Naive thymus-derived CD8-positive, alpha-beta T cell (primary cell): ENCODE results near the gene PIEZO2. TPM values are rescaled to one million over a fixed set of nuclear protein-coding genes. Genes with fewer than 3 reads are reported as not detected.

ENCODE experiments used
- ATAC-seq, 2 donors: fragments of 150-1000 bp; cut with Tn5 transposase in 1 of 2; sonication (Bioruptor Pico), chemical (Tn5 transposase) in 1 of 2; 1 replicate in 1 of 2; 2 replicates in 1 of 2; pipeline ENCODE4 v1.10.0; 2021; ENCODE audit warnings: mild to moderate bottlenecking in 2 of 2, moderate library complexity in 2 of 2
- POLR2A ChIA-PET: fragments of 350-600 bp; sonication (Branson Sonifier 250); formaldehyde crosslinking; loops from one replicate; lab custom pipeline; 2021; ENCODE audit warnings: antibody characterized with exemption; lab: Charles Lee
- DNase-seq, 10 donors: peaks; one replicate each; pipeline versions ENCODE4 v3.0.0 to v3.0.0-alpha.2; 2020 to 2022
- H3K27ac Mint-ChIP-seq, 10 donors: one replicate each; pipeline ENCODE4 v1.8.0; 2020 to 2022; ENCODE audit warnings: mild to moderate bottlenecking in 10 of 10, mixed read lengths in 10 of 10, moderate library complexity in 4 of 10, inconsistent platforms in 1 of 10
- H3K27me3 Mint-ChIP-seq, 5 donors: one replicate each; pipeline ENCODE4 v1.8.0; 2021 to 2022; ENCODE audit warnings: mixed read lengths in 5 of 5
- H3K36me3 Mint-ChIP-seq, 3 donors: one replicate each; pipeline ENCODE4 v1.8.0; 2020 to 2022; ENCODE audit warnings: mixed read lengths in 3 of 3, mild to moderate bottlenecking in 2 of 3, inconsistent platforms in 1 of 3
- H3K4me1 Mint-ChIP-seq, 4 donors: one replicate each; pipeline ENCODE4 v1.8.0; 2021 to 2022; ENCODE audit warnings: mixed read lengths in 4 of 4
- H3K4me3 Mint-ChIP-seq, 10 donors: one replicate each; pipeline ENCODE4 v1.8.0; 2020 to 2022; ENCODE audit warnings: mild to moderate bottlenecking in 10 of 10, mixed read lengths in 10 of 10, moderate library complexity in 6 of 10, inconsistent platforms in 1 of 10
- H3K9me3 Mint-ChIP-seq, 9 donors: one replicate each; pipeline ENCODE4 v1.8.0; 2020 to 2022; ENCODE audit warnings: mixed read lengths in 9 of 9, mild to moderate bottlenecking in 3 of 9, inconsistent platforms in 1 of 9, moderate library complexity in 1 of 9
- polyA plus RNA-seq, 3 donors: library from polyadenylated mRNA; unstranded; fragments of 300-500 nt; fragmentation: Illumina TruSeq; gene quantifications; one replicate each; pipeline ENCODE4 v1.2.3, GENCODE V29; 2021
- total RNA-seq, 8 experiments: library from RNA in 2 of 8; stranded (reverse) in 2 of 8; gene quantifications; one replicate each; pipeline ENCODE4 v1.2.3 and lab custom pipeline; 2021 to 2026

The PIEZO2 gene
- total and polyA plus RNA-seq, 5 experiments from 2014 or later = not detected

- ATAC-seq = no peak
- Mint-ChIP-seq H3K4me3 (no peak overlapping the region), H3K27ac (no peak overlapping the region), H3K4me1 (no peaks in the 10 kb centered on the region), H3K36me3 (no peaks in the 10 kb centered on the region), H3K9me3 (no peaks in the 10 kb centered on the region), H3K27me3 (peaks cover 0 to 2% (median 0%) of the 10 kb centered on the region in 5 donors)
- POLR2A ChIA-PET = no interaction called here
- DNase-seq = no peak
Observed at GRCh38 chr18:10913919-10914318, 235.4 kb downstream of the PIEZO2 start.

GRCh38 chr18:10912790-10913545 is 236.4 kb downstream of the PIEZO2 start:
- no peaks in the 10 kb centered on the region for H3K4me1 Mint-ChIP-seq
- H3K9me3 Mint-ChIP-seq = no peaks in the 10 kb centered on the region
- H3K27me3 Mint-ChIP-seq = peaks cover 0 to 2% (median 0%) of the 10 kb centered on the region in 5 donors
- POLR2A ChIA-PET = no interaction called here
- H3K4me3 Mint-ChIP-seq = no peak overlapping the region
- ATAC-seq (no peak), DNase-seq (no peak)
- no peak overlapping the region for H3K27ac Mint-ChIP-seq
- H3K36me3 Mint-ChIP-seq = no peaks in the 10 kb centered on the region

- Mint-ChIP-seq H3K36me3 (no peaks in the 10 kb centered on the region), H3K27ac (no peak overlapping the region), H3K4me1 (no peaks in the 10 kb centered on the region), H3K4me3 (no peak overlapping the region), H3K9me3 (no peaks in the 10 kb centered on the region), H3K27me3 (peaks cover 0 to 2% (median 0%) of the 10 kb centered on the region in 5 donors)
- POLR2A ChIA-PET = no interaction called here
- ATAC-seq = no peak
- no peak for DNase-seq
Observed at GRCh38 chr18:10909724-10910123, 239.6 kb downstream of the PIEZO2 start.

DNA sequence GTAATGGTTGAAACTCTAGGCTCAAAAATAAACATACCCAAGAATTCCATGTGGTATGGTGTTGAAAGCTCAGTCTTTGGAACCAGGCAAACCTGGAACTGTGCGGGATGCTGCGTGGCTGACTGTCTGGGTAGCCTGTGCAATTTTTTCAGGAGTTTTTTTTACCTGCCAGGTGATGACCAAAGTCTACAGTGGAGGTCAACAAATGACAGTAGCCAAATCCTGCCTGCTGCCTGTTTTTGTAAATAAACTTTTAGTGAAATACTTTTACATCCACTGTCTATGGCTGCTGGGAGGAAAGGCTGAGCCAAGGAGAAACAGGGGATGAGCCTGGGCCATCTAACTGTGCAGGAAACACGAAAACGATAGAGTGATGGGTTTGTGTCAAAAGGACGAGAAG is 240.6 kb downstream of the PIEZO2 start:
- DNase-seq (no peak), ATAC-seq (no peak)
- POLR2A ChIA-PET = no interaction called here
- no peaks in the 10 kb centered on the region for H3K9me3 Mint-ChIP-seq
- no peak overlapping the region for H3K4me3 Mint-ChIP-seq
- H3K27me3 Mint-ChIP-seq = peaks cover 0 to 2% (median 0%) of the 10 kb centered on the region in 5 donors
- H3K4me1 Mint-ChIP-seq = no peaks in the 10 kb centered on the region
- no peaks in the 10 kb centered on the region for H3K36me3 Mint-ChIP-seq
- H3K27ac Mint-ChIP-seq = no peak overlapping the region

- Mint-ChIP-seq H3K27me3 (no peaks in the 10 kb centered on the region), H3K9me3 (no peaks in the 10 kb centered on the region), H3K4me1 (no peaks in the 10 kb centered on the region), H3K36me3 (no peaks in the 10 kb centered on the region), H3K4me3 (no peak overlapping the region), H3K27ac (no peak overlapping the region)
- DNase-seq = no peak
- no peak for ATAC-seq
- POLR2A ChIA-PET = no interaction called here
Observed at GRCh38 chr18:10907749-10908148, 241.6 kb downstream of the PIEZO2 start.

DNA sequence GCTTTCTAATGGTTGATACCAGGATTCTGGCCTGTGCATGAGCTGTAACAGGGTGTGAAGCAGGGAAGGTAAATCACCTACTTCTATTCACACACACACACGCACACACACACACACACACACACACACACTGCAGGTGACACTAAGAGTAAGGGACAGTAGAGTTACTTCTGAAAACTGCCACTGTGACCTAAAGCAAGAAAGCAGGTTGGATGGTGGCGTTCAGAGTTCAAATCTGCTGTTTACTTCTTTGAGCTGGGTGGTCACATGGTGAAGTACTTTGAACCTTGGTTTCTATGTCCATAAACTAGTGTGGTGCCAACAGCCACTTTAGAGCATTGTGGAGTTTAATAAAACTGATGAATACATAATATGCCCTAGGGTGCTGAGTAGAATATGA is 248.0 kb downstream of the PIEZO2 start:
- POLR2A ChIA-PET = no interaction called here
- H3K9me3 Mint-ChIP-seq = peaks cover 0 to 2% (median 0%) of the 10 kb centered on the region in 9 donors
- H3K4me3 Mint-ChIP-seq = no peak overlapping the region
- ATAC-seq = no peak
- no peaks in the 10 kb centered on the region for H3K36me3 Mint-ChIP-seq
- DNase-seq = no peak
- H3K27ac Mint-ChIP-seq = no peak overlapping the region
- H3K4me1 Mint-ChIP-seq = no peaks in the 10 kb centered on the region
- peaks cover 0 to 1% (median 0%) of the 10 kb centered on the region in 5 donors for H3K27me3 Mint-ChIP-seq

DNA sequence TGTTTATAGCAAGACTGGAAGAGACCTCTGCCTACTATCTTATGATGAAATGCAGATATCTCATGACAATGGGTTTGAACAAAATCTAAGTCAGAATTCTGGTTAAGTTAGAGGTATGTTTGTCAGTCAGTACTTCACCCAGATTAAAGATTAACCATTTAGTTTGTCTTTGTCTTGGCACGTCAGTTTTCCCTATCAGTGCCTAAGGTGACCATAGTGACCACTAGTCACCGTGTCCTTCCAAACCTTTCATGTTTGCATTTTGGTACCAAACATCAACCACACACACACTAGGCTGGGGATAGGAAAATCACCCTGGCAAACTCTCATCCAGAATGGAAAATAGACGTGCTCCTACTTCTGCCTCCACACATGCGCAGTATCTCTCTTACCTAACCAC is 248.9 kb downstream of the PIEZO2 start:
- no peak overlapping the region for H3K27ac Mint-ChIP-seq
- no peak overlapping the region for H3K4me3 Mint-ChIP-seq
- no peaks in the 10 kb centered on the region for H3K36me3 Mint-ChIP-seq
- peaks cover 0 to 2% (median 0%) of the 10 kb centered on the region in 9 donors for H3K9me3 Mint-ChIP-seq
- peaks cover 0 to 1% (median 0%) of the 10 kb centered on the region in 5 donors for H3K27me3 Mint-ChIP-seq
- DNase-seq (no peak), ATAC-seq (no peak)
- H3K4me1 Mint-ChIP-seq = no peaks in the 10 kb centered on the region
- POLR2A ChIA-PET = no interaction called here

GRCh38 chr18:10899481-10899880 is 249.9 kb downstream of the PIEZO2 start:
- DNase-seq (no peak), ATAC-seq (no peak)
- POLR2A ChIA-PET = no interaction called here
- Mint-ChIP-seq H3K36me3 (no peaks in the 10 kb centered on the region), H3K9me3 (peaks cover 0 to 2% (median 0%) of the 10 kb centered on the region in 9 donors), H3K27me3 (peaks cover 0 to 1% (median 0%) of the 10 kb centered on the region in 5 donors), H3K4me1 (peaks cover 0 to 5% (median 1%) of the 10 kb centered on the region in 4 donors), H3K4me3 (no peak overlapping the region), H3K27ac (no peak overlapping the region)

- Mint-ChIP-seq H3K27ac (no peak overlapping the region), H3K4me1 (peaks cover 0 to 11% (median 3%) of the 10 kb centered on the region in 4 donors), H3K27me3 (peaks cover 0 to 1% (median 0%) of the 10 kb centered on the region in 5 donors), H3K9me3 (peaks cover 0 to 2% (median 0%) of the 10 kb centered on the region in 9 donors), H3K4me3 (no peak overlapping the region), H3K36me3 (no peaks in the 10 kb centered on the region)
- DNase-seq (no peak), ATAC-seq (no peak)
- POLR2A ChIA-PET = no interaction called here
Observed at GRCh38 chr18:10898417-10898974, 250.9 kb downstream of the PIEZO2 start.

- Mint-ChIP-seq H3K27me3 (peaks cover 0 to 5% (median 0%) of the 10 kb centered on the region in 5 donors), H3K27ac (no peak overlapping the region), H3K36me3 (no peaks in the 10 kb centered on the region), H3K4me1 (peaks cover 0 to 11% (median 3%) of the 10 kb centered on the region in 4 donors), H3K9me3 (peaks cover 0 to 2% (median 0%) of the 10 kb centered on the region in 9 donors), H3K4me3 (no peak overlapping the region)
- POLR2A ChIA-PET = no interaction called here
- ATAC-seq (no peak), DNase-seq (no peak)
Observed at GRCh38 chr18:10896851-10897250, 252.5 kb downstream of the PIEZO2 start.

- H3K4me3 Mint-ChIP-seq = no peak overlapping the region
- H3K36me3 Mint-ChIP-seq = no peaks in the 10 kb centered on the region
- DNase-seq (no peak), ATAC-seq (no peak)
- H3K27ac Mint-ChIP-seq = no peak overlapping the region
- POLR2A ChIA-PET = no interaction called here
- H3K9me3 Mint-ChIP-seq = peaks cover 0 to 2% (median 0%) of the 10 kb centered on the region in 9 donors
- H3K27me3 Mint-ChIP-seq = peaks cover 0 to 5% (median 0%) of the 10 kb centered on the region in 5 donors
- peaks cover 0 to 11% (median 3%) of the 10 kb centered on the region in 4 donors for H3K4me1 Mint-ChIP-seq
Observed at GRCh38 chr18:10895976-10896375, 253.4 kb downstream of the PIEZO2 start.

GRCh38 chr18:10894501-10894900 is 254.9 kb downstream of the PIEZO2 start:
- POLR2A ChIA-PET = no interaction called here
- DNase-seq (no peak), ATAC-seq (no peak)
- peak overlapping the region in 1 of 10 donors; percentile 81 for H3K4me3 Mint-ChIP-seq
- H3K4me1 Mint-ChIP-seq = peaks cover 0 to 11% (median 3%) of the 10 kb centered on the region in 4 donors
- no peaks in the 10 kb centered on the region for H3K36me3 Mint-ChIP-seq
- H3K27me3 Mint-ChIP-seq = peaks cover 0 to 5% (median 2%) of the 10 kb centered on the region in 5 donors
- peaks cover 0 to 2% (median 0%) of the 10 kb centered on the region in 9 donors for H3K9me3 Mint-ChIP-seq
- H3K27ac Mint-ChIP-seq = no peak overlapping the region

- ATAC-seq (no peak), DNase-seq (no peak)
- Mint-ChIP-seq H3K36me3 (no peaks in the 10 kb centered on the region), H3K4me3 (no peak overlapping the region), H3K9me3 (peaks cover 0 to 2% (median 0%) of the 10 kb centered on the region in 9 donors), H3K27me3 (peaks cover 0 to 5% (median 3%) of the 10 kb centered on the region in 5 donors), H3K4me1 (peaks cover 0 to 11% (median 3%) of the 10 kb centered on the region in 4 donors), H3K27ac (no peak overlapping the region)
- POLR2A ChIA-PET = no interaction called here
Observed at GRCh38 chr18:10893761-10894160, 255.6 kb downstream of the PIEZO2 start.
